GM13977 (cell line): ENCODE measurements around the gene POLD1.

Source experiments
- DNase-seq: peaks from one replicate; pipeline ENCODE4 v3.0.0; 2012; ENCODE audit warnings: low spot score
- CTCF ChIP-seq: IDR thresholded peaks from 2 replicates; pipeline ENCODE4 v1.5.1; 2012; ENCODE audit warnings: mild to moderate bottlenecking, control low read depth; ENCODE audit not compliant: insufficient read depth; ENCODE audit errors: extremely low read depth, missing control alignments
- in situ Hi-C: fragments of 300-500 bp; cut with MboI; formaldehyde crosslinking; loops from one replicate; pipeline ENCODE4 v1.12.0; 2022; ENCODE audit warnings: low sequenced_read_pairs, low pct_unique_long_range_greater_than_20kb, mixed read lengths, inconsistent platforms; ENCODE audit not compliant: unreplicated experiment

Gene POLD1

GRCh38 chr19:50467566-50467965 lies 83.4 kb downstream of the POLD1 start:
- DNase-seq = no peak

More at GRCh38 chr19:50467566-50467965, 83.4 kb downstream of the POLD1 start:
- in situ Hi-C loops = no loop called here
- no peak for TF ChIP-seq CTCF
